ENCODE data around the gene RMC1. TPM values are rescaled to one million over a fixed set of nuclear protein-coding genes. Genes with fewer than 3 reads are reported as not detected.

RMC1 gene
- total and polyA plus RNA-seq, 12 donors = 10.2 to 61.7 (median 24.4) TPM

DNA sequence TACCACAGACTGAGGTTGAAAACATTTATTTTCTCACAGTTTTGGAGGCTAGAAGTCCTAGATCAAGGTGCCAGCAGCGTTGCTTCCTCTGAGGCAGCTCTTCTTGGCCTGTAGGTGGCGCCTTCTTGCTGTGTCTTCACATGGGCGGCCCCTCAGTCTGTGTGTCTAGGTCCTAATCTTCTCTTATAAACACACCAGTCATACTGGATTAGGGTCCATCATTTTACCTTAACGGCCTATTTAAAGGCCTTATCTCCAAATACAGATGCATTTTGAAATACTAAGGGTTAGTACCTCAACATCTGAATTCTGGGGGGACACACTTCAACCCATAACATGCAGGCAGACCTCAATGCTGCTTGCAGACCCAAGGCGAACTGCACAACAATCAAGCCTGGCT, 4.4 kb upstream of the RMC1 start:
- 24 to 37% (median 30%) methylated on average over 5 of the region's 5 CpGs for WGBS, 4 donors

DNA sequence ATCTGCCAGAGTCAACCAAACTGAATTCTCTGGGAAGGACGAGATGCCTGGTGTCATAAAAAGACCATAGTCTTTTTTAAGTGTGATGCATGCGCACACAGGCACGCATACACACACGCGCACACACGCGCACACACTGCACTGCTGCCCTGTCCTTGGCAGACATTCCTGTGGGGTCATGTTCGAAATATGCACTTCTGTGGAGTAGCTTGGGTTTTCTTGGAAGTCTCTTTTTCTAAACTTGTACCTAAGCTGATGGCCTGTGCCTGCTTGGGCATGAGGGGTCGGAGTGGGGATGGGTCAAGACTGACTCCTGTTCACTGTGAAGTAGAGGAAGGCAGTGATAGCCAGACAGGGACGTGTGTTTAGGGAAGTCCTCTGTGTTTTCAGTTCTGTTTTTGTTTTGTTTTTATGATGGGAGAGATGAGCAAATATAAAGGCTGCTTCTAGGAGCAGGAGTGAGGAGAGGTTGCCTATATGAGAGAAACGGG, 4.0 kb upstream of the RMC1 start:
- H3K4me3 ChIP-seq = no peak overlapping the region
- no peaks in the 10 kb centered on the region for H3K9me3 ChIP-seq (replicated peaks in 1 of 3)
- no peaks in the 10 kb centered on the region for H3K36me3 ChIP-seq (replicated peaks in 1 of 2)
- intact Hi-C loops (cut with DNase I) = loop anchor here in 1 of 2 donors (10.0 kb wide), 1 partner anchor 195 kb away; no protein-coding TSS in a partner anchor
- H3K27me3 ChIP-seq = no peaks in the 10 kb centered on the region
- H3K4me1 ChIP-seq (replicated peaks in 1 of 2) = peaks cover 3 to 4% of the 10 kb centered on the region in 2 donors
- no peak for TF ChIP-seq POLR2A (IDR thresholded peaks at IDR 0.05)
- TF ChIP-seq, protein P1, sequence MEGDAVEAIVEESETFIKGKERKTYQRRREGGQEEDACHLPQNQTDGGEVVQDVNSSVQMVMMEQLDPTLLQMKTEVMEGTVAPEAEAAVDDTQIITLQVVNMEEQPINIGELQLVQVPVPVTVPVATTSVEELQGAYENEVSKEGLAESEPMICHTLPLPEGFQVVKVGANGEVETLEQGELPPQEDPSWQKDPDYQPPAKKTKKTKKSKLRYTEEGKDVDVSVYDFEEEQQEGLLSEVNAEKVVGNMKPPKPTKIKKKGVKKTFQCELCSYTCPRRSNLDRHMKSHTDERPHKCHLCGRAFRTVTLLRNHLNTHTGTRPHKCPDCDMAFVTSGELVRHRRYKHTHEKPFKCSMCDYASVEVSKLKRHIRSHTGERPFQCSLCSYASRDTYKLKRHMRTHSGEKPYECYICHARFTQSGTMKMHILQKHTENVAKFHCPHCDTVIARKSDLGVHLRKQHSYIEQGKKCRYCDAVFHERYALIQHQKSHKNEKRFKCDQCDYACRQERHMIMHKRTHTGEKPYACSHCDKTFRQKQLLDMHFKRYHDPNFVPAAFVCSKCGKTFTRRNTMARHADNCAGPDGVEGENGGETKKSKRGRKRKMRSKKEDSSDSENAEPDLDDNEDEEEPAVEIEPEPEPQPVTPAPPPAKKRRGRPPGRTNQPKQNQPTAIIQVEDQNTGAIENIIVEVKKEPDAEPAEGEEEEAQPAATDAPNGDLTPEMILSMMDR (IDR thresholded peaks at IDR 0.05) = no peak
- WGBS, 4 donors = 39 to 64% (median 51%) methylated on average over 9 to 11 of the region's 11 CpGs
- no peak for DNase-seq
- no peak overlapping the region for H3K27ac ChIP-seq

More for the DNA sequence above, 4.4 kb upstream of the RMC1 start:
- DNase-seq = peak; percentile 55 to 87 (median 83)
- TF ChIP-seq POLR2A (IDR thresholded peaks at IDR 0.05) = no peak
- TF ChIP-seq, protein P1 (IDR thresholded peaks at IDR 0.05) = peak; percentile 60 to 85 (median 73)
- Histone ChIP-seq H3K36me3 (replicated peaks in 1 of 2) (no peaks in the 10 kb centered on the region), H3K9me3 (replicated peaks in 1 of 3) (no peaks in the 10 kb centered on the region), H3K4me1 (replicated peaks in 1 of 2) (no peaks in the 10 kb centered on the region), H3K4me3 (no peak overlapping the region), H3K27me3 (no peaks in the 10 kb centered on the region), H3K27ac (no peak overlapping the region)
- intact Hi-C loops (cut with DNase I) = loop anchor here in 1 of 2 donors (10.0 kb wide), 1 partner anchor 196 kb away; no protein-coding TSS in a partner anchor

DNA sequence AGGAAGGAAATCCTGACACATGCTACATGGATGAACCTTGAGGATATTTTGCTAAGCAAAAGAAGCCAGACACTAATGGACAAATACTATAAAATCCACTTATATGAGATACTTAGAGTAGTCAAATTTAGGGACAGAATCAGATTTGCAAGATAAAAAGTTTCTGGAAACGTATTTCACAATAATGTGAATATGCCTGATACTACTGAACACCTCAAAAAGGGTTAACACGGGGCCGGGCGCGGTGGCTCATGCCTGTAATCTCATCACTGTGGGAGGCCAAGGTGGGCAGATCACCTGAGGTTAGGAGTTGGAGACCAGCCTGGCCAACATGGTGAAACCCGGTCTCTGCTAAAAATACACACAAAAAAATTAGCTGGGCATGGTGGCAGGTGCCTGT, 1.7 kb upstream of the RMC1 start:
- intact Hi-C loops (cut with DNase I) = no loop called here
- 78 to 91% (median 80%) methylated on average over 6 of the region's 6 CpGs for WGBS, 4 donors
- DNase-seq = no peak
- no peaks in the 10 kb centered on the region for H3K9me3 ChIP-seq (replicated peaks in 1 of 3)
- no peaks in the 10 kb centered on the region for H3K27me3 ChIP-seq
- H3K4me1 ChIP-seq (replicated peaks in 1 of 2) = peaks cover 6 to 15% of the 10 kb centered on the region in 2 donors
- no peaks in the 10 kb centered on the region for H3K36me3 ChIP-seq (replicated peaks in 1 of 2)
- TF ChIP-seq, protein P1 (IDR thresholded peaks at IDR 0.05) = no peak
- TF ChIP-seq POLR2A (IDR thresholded peaks at IDR 0.05) = no peak
- H3K27ac ChIP-seq = no peak overlapping the region
- H3K4me3 ChIP-seq = no peak overlapping the region

DNA sequence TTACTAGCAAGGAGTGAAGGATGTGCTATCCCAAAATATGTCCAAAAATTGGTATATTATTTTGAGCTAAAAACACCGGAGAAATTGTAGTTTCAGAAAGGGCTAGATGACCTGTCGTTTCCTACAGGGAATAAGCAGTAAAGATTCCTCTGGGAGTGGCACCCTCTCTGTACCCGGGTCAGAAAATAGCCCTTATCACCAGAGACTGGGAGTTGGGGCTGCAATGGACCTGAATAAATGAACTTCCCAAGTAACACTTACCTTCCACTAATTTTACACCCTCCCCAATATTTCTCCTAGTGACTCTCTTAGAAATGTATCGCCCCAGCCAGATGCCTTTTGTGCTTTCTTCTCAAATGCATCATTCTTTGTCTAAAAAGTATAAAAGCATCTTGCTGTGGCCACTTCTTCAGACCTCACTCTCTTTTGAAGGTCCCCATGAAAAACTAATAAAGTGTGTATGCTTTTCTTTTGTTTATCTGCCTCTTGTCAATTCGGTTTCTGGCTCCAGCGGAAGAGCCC, 734 bp upstream of the RMC1 start:
- peak overlapping the region; percentile 73 to 93 (median 88) for H3K27ac ChIP-seq

More for the DNA sequence above, 734 bp upstream of the RMC1 start:
- peak overlapping the region in 2 of 4 donors; percentile 69 to 91 for H3K4me3 ChIP-seq
- no peaks in the 10 kb centered on the region for H3K9me3 ChIP-seq (replicated peaks in 1 of 3)
- H3K36me3 ChIP-seq (replicated peaks in 1 of 2) = no peaks in the 10 kb centered on the region
- 10 to 19% (median 16%) methylated on average over 6 of the region's 6 CpGs for WGBS, 4 donors
- intact Hi-C loops (cut with DNase I) = no loop called here
- peaks cover 6 to 15% of the 10 kb centered on the region in 2 donors for H3K4me1 ChIP-seq (replicated peaks in 1 of 2)
- H3K27me3 ChIP-seq = no peaks in the 10 kb centered on the region
- no peak for TF ChIP-seq POLR2A (IDR thresholded peaks at IDR 0.05)
- TF ChIP-seq, protein P1 (IDR thresholded peaks at IDR 0.05) = no peak
- no peak for DNase-seq
